ENCODE data around the gene KLF4. TPM values are rescaled to one million over a fixed set of nuclear protein-coding genes. Genes with fewer than 3 reads are reported as not detected.

The KLF4 gene
- total and polyA plus RNA-seq, 9 donors, result 29.2 to 138 (median 46.7) TPM

DNA sequence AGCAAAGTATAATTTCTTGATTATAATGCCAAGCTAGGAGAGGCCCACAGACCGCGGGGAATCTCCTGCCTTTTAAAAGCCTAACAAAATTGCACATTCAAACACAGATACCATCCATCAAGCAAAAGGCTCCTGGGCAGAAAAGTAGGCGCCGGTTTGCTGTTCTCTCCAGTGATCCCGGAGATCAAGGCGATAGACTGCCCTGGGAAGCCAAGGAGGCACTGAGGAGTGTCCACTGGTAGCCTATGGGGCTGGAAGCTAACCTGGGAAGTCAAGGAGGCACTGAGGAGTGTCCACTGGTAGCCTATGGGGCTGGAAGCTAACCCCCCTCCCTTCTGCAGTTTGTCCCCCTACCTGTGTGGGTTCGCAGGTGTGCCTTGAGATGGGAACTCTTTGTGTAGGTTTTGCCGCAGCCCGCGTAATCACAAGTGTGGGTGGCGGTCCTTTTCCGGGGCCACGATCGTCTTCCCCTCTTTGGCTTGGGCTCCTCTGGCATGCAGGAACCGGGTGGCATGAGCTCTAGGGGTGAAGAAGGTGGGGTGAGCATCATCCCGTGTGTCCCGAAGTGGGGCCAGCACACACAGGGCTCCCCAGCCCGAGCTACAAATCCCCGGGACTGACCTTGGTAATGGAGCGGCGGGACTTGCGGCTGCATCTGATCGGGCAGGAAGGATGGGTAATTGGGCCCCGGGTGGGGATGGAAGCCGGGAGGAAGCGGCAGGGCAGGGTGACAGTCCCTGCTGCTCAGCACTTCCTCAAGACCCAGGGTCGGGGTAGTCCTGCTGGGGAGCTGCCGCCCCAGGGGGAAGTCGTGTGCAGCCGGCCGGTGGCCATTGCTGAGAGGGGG lies 2.7 kb downstream of the KLF4 start:
- H3K9me3 ChIP-seq, result no peaks in the 10 kb centered on the region
- DNase-seq, result peak in 4 of 5 donors; percentile 20 to 55 (median 50)
- 76 to 77% (median 76%) methylated on average over 31 of the region's 31 CpGs for WGBS, 3 donors
- H3K4me1 ChIP-seq (ENCODE audit: insufficient read depth), result peaks cover 2% of the 10 kb centered on the region
- no peaks in the 10 kb centered on the region for H3K36me3 ChIP-seq
- no peak for TF ChIP-seq POLR2A (IDR thresholded peaks at IDR 0.05)
- no peak for TF ChIP-seq EP300 (IDR thresholded peaks at IDR 0.05)
- TF ChIP-seq, protein P1, sequence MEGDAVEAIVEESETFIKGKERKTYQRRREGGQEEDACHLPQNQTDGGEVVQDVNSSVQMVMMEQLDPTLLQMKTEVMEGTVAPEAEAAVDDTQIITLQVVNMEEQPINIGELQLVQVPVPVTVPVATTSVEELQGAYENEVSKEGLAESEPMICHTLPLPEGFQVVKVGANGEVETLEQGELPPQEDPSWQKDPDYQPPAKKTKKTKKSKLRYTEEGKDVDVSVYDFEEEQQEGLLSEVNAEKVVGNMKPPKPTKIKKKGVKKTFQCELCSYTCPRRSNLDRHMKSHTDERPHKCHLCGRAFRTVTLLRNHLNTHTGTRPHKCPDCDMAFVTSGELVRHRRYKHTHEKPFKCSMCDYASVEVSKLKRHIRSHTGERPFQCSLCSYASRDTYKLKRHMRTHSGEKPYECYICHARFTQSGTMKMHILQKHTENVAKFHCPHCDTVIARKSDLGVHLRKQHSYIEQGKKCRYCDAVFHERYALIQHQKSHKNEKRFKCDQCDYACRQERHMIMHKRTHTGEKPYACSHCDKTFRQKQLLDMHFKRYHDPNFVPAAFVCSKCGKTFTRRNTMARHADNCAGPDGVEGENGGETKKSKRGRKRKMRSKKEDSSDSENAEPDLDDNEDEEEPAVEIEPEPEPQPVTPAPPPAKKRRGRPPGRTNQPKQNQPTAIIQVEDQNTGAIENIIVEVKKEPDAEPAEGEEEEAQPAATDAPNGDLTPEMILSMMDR (IDR thresholded peaks at IDR 0.05), result no peak
- H3K4me3 ChIP-seq, result peak overlapping the region; percentile 64
- no peaks in the 10 kb centered on the region for H3K27me3 ChIP-seq
- H3K27ac ChIP-seq, result peak overlapping the region; percentile 69 to 83
- intact Hi-C loops (cut with DNase I), result loop anchor here in 3 of 4 donors (5.0 to 10.0 kb wide), 7 partner anchors 150 to 948 kb away; no protein-coding TSS in a partner anchor

DNA sequence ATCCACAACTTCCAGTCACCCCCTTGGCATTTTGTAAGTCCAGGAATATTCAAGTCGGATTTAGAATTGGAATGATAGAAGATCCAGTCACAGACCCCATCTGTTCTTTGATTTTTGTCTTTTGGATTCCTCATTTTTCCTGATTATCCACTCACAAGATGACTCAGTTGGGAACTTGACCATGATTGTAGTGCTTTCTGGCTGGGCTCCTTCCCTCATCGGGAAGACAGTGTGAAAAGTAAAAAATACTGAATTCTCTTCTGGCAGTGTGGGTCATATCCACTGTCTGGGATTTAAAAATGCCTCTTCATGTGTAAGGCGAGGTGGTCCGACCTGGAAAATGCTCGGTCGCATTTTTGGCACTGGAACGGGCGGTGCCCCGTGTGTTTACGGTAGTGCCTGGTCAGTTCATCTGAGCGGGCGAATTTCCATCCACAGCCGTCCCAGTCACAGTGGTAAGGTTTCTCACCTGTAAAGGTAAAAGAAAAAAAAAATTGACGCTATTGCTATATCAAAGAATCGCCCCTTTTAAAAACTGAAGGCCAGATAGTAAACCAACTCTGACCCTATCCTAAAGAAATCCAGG lies 4.0 kb downstream of the KLF4 start:
- peaks cover under 1% of the 10 kb centered on the region for H3K4me1 ChIP-seq (ENCODE audit: insufficient read depth)
- no peaks in the 10 kb centered on the region for H3K27me3 ChIP-seq
- H3K27ac ChIP-seq, result no peak overlapping the region
- no peak for TF ChIP-seq EP300 (IDR thresholded peaks at IDR 0.05)
- TF ChIP-seq, protein P1 (IDR thresholded peaks at IDR 0.05), result no peak
- TF ChIP-seq POLR2A (IDR thresholded peaks at IDR 0.05), result no peak
- no peaks in the 10 kb centered on the region for H3K36me3 ChIP-seq
- H3K9me3 ChIP-seq, result no peaks in the 10 kb centered on the region
- peak overlapping the region; percentile 64 for H3K4me3 ChIP-seq
- 70 to 84% (median 81%) methylated on average over 15 of the region's 15 CpGs for WGBS, 3 donors
- peak in 4 of 5 donors; percentile 38 to 52 (median 45) for DNase-seq
- intact Hi-C loops (cut with DNase I), result loop anchor here in 3 of 4 donors (5.0 to 10.0 kb wide), 7 partner anchors 152 to 949 kb away; no protein-coding TSS in a partner anchor

DNA sequence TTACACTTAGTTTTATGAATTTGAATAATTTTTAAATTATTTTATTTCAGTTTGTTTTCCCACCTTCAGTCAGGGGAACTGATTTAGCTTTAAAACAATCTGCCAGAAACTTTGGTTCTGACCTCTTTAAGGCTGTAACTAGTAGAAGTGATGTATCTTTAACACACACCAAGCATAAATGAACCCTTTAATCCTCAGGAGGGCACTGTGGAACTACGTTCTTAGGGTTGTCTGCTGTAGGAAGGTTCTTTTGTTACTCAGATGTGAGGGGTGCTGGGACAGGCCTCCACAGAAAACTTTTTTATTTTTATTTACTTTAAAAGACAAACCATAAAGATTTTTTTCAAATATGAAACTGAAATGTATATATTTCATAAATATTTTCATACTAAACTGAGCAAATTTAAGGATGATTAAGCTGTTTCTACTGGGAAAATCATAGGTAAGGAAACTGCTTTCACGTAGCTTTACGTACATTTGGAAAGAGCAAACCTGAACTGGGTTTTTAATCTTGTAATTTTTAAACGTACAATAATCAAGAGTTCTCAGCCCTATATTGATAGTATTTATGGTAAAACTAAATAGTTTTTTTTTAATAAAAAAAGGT lies 5.3 kb downstream of the KLF4 start:
- Histone ChIP-seq H3K27ac (no peak overlapping the region), H3K27me3 (no peaks in the 10 kb centered on the region), H3K36me3 (no peaks in the 10 kb centered on the region), H3K9me3 (no peaks in the 10 kb centered on the region), H3K4me3 (no peak overlapping the region), H3K4me1 (ENCODE audit: insufficient read depth) (no peaks in the 10 kb centered on the region)
- peak in 1 of 5 donors; percentile 41 for DNase-seq
- intact Hi-C loops (cut with DNase I), result loop anchor here in 2 of 4 donors (10.0 kb wide), 3 partner anchors 661 to 951 kb away; no protein-coding TSS in a partner anchor
- TF ChIP-seq, protein P1 (IDR thresholded peaks at IDR 0.05), result peak in 2 of 3 donors; percentile 42 to 68
- no peak for TF ChIP-seq POLR2A (IDR thresholded peaks at IDR 0.05)
- no peak for TF ChIP-seq EP300 (IDR thresholded peaks at IDR 0.05)
- 48 to 51% (median 48%) methylated on average over 4 of the region's 4 CpGs for WGBS, 3 donors

DNA sequence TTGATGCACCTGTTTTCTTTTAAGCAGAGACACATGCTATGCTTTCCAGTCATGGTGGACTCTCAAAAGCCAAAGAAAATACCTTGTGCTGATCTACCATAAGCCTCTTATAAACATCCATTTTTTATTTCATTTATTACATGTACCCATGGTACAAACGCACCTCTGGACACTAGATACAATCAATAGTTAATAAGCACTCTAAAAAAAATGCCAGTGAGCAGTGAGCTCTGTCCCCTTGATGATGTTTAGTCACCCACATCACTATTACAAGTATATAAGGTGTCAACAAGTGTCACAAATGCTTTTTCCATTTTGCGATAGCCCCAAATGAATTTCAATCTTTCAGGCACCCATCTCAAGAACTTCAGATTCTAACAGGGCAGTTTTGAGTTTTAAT lies 5.9 kb downstream of the KLF4 start:
- no peaks in the 10 kb centered on the region for H3K36me3 ChIP-seq
- 62 to 73% (median 65%) methylated on average over 2 of the region's 2 CpGs for WGBS, 3 donors
- intact Hi-C loops (cut with DNase I), result loop anchor here in 2 of 4 donors (10.0 kb wide), 3 partner anchors 661 to 951 kb away; no protein-coding TSS in a partner anchor
- no peaks in the 10 kb centered on the region for H3K4me1 ChIP-seq (ENCODE audit: insufficient read depth)
- H3K27me3 ChIP-seq, result no peaks in the 10 kb centered on the region
- DNase-seq, result no peak
- TF ChIP-seq POLR2A (IDR thresholded peaks at IDR 0.05), result no peak
- TF ChIP-seq, protein P1 (IDR thresholded peaks at IDR 0.05), result no peak
- no peak overlapping the region for H3K27ac ChIP-seq
- H3K4me3 ChIP-seq, result no peak overlapping the region
- no peaks in the 10 kb centered on the region for H3K9me3 ChIP-seq
